Left hindlimb (tissue), 1 donor: Measurements from ENCODE around the gene PDPK1.
"Not testable (repeated sequence)": the region's sequence is repeated elsewhere in the genome, so short reads cannot be mapped to it uniquely, and the experiment has no call there.

Source experiments
- DNase-seq: peaks from one replicate; pipeline ENCODE4 v3.0.0-alpha.2; 2018

The PDPK1 gene

DNA sequence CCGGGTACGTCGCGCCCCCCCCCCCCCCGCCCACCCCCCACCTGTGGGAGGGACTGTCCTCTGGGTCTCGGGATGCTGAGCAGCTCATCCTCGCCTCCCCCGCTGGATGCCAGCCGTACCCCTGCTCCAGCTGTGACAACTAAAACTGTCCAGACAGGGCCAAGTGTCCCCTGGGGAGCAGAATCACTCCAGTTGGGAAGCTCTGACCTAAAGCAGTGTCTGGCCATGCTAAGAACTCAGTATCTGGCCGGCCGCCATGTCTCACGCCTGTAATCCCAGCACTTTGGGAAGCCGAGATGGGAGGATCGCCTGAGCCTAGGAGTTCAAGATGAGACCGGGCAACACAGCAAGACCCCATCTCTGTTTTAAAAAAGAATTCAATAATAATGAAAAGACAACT, 83.0 kb downstream of the PDPK1 start:
- not testable (repeated sequence) for DNase-seq

DNA sequence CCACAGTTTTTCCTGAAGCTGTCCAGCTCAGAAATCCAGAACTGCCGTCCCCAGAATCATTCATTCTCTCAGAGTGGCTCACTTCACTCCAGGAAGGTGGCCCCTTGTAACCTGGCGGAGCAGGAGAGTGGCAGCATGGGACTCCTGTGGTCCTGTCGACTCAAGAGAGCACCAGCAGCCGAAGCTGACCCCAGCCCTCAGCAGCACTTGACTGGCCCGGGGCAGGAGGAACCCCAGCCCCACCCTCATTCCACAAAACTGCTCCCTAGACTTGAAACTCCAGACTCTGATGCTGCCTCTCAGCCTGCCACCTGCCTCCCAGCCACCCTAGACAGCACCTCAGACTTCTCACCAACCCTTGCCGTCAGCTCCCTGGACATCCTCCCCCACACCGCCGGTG, 83.6 kb downstream of the PDPK1 start:
- DNase-seq, result peak; percentile 20

DNA sequence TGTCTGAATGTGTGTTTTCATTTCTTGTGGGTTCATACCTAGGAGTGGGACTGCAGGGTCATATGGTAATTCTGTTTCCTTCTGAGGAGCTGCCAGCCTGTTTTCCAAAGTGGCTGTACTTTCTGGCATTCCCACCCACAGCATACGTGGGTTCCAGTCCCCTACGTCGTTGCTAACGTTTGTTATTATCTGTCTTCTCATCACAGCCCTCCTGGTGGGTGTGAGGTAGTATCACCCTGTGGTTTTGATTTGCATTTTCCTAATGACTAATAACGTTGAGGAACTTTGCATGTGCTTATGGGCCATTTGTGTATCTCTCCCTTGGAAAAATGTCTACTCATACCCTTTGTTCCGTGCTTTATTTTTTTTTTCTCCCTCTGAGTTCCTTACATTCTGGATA, 89.3 kb downstream of the PDPK1 start:
- DNase-seq, result not testable (repeated sequence)

DNA sequence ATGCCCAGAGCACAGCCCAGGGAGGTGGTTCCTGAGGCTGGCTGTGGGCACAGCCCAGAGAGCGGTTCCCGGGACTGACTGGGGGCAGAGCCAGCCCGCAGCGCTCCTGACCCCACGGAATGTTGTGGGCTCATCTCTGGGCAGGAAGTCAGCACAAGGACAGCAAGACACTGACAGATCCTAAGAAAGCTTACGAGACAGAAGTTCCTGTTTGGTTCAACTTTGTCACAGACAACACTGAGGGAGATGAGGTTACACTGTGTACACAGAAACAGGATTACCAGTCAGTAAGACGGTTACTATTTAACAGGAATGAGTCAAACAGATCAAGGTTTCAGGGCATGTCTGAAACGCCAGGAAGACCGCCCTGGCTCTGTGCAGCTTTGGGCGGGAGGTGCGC, 93.4 kb downstream of the PDPK1 start:
- not testable (repeated sequence) for DNase-seq

DNA sequence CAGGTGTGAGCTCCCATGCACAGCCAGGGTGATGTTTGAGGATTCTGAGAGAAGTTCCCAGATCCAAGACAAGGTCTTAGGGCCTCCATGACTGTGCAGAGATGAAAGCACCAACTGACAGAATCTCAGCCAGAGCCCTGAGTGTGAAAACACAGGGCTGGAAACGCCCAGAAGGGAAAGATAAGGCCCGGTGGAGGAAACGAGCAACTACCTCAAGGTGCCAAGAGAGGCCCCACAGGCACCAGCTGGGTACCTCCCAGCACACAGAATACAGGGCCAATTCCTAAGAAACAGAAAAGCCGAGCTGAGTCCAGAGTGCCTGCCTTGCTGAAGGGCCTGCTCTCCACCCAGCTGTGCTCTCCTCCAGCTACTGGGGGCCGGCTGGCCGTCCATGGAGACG, 94.5 kb downstream of the PDPK1 start:
- not testable (repeated sequence) for DNase-seq

DNA sequence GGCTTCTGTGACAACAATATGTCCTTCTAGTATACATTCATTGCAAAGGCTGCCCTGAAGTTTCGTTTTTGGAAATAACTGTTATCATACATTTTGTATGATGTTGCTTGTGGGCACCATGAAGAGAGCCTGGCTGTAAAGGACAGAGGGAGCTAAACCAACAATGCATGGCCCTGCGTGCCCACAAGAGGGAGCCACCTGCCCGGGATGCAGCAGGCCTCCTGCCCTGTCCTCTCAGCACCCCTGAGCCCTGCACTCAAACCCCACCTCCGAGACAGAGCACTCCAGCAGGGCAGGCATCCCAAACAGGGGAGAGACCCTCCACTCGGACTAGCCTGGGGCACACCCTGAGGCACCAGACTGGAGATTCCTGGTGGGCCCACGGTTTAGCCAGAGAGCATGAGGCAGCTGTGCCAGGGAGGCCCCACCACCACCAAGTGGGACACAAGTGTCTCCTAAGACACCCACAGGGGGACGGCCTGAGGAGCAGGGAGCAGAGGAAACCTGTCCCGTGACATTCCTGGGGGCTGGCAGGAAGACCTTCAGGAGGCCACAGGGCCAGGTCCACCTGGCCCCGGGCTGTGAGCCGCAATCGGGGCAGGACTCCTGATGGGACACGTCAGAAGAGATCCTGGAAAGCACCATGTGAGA, 101.4 kb downstream of the PDPK1 start:
- DNase-seq, result not testable (repeated sequence)

DNA sequence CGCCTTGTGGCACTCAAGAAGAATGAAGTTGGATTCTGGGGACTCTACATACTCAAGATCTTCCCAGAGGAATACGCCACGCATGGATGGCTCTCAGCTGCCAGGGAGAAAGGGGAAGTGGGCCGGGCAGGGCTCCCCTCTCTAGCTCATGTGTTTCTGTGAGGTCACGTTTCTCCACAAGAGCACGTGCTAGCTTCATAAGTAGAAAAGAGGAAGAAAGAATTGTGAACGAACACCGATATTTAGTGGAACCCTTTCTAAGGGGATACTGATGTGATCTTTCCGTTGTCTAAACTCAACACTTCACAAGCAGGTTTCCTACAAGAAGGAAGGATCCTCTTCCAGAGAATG, 101.9 kb downstream of the PDPK1 start:
- not testable (repeated sequence) for DNase-seq

DNA sequence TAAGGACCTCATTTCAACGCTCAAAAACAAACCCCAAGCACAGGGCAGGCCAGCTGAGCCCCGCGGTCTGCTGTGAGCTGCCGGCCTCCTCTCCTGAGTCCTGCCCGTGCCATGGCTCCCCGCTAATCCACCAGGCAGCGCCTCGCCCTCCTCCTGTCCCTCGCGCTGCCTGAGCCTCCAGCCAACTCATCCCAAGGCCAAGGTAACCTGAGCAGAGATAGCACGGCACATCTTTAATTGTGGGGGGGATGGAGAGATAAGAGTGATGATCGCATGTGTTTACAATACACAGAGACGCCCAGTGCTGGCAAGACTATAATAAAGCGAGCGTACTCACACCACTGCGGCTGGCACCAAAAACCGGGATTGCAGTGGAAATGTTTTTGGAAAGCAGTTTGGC, 104.7 kb downstream of the PDPK1 start:
- not testable (repeated sequence) for DNase-seq

DNA sequence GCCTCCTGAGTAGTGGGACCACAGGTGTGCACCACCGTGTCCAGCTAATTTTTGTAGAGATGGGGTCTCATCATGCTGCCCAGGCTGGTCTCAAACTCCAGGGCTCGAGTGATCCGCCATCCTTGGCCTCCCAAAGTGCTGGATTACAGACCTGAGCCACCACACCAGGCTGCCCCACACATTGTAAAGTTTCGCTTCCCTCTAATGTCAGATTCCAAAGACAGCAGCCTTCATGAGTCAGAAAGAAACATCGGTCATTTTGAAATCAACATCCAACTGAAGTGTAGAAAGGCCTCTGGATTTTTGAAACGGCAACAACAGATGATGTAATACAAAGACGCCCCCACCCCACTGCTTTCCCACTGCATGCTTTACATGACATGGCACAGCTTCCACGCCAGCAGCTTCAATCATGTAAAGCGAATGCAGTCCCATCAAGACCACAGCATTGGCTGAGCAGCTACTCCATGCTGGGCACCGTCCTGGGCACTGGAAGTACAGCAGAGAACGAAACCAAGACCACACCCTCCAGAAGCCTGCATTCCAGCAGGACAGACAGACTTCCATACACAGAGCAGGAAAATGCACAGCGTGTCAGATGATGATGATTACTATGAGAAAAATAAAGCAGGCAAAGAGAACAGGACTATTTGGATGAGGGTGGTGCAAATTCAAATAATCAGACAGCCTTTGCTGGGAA, 107.1 kb downstream of the PDPK1 start:
- DNase-seq, result not testable (repeated sequence)

DNA sequence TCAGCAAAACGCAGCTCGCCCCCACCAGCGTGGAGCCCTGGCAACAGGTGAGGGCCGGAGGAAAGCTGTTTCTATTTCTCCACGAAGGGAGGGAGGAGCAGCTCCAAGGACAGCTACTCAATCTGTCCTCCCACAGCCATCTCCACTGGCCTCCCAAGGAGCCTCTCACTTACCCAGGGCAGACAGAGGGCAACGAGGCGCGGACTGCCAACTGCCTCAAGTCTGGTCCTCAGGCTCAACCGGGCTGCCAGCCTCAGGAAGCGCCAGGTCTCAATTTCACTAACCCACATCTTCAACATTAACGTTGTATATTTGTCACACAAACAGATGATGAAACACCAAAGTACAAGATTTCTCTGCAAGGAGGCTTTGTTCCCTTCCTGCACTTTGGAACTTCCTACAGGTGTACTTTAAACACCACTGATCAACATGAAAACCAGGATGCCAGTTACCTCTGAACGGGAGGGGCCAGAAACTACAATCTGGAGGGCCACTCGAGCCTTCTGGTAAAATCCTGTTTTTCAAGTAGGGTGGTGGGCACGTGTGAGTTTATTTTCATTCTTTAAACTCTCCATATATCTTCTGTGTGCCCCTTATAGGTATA, 113.5 kb downstream of the PDPK1 start:
- DNase-seq, result not testable (repeated sequence)
